Neuron (in vitro differentiated cells): ENCODE results near the gene C14orf132.

Source experiments
- H2AFZ ChIP-seq: one replicate; pipeline ENCODE4 v1.6.1; 2013; ENCODE audit warnings: low read depth, mild to moderate bottlenecking, inconsistent platforms, low read length, moderate library complexity
- H3K27me3 ChIP-seq: one replicate; pipeline ENCODE4 v1.6.1; 2013; ENCODE audit warnings: low read length; ENCODE audit not compliant: insufficient read depth
- H3K36me3 ChIP-seq: one replicate; pipeline ENCODE4 v1.6.1; 2013; ENCODE audit warnings: low read length; ENCODE audit not compliant: insufficient read depth
- H3K4me1 ChIP-seq: one replicate; pipeline ENCODE4 v1.6.1; 2013; ENCODE audit warnings: low read length; ENCODE audit not compliant: insufficient read depth
- H3K4me3 ChIP-seq: 2 replicates; pipeline ENCODE4 v1.5.1; 2013; ENCODE audit warnings: mild to moderate bottlenecking, low read length, moderate library complexity
- H3K9me3 ChIP-seq: one replicate; pipeline ENCODE4 v1.6.1; 2013; ENCODE audit warnings: low read length

C14orf132 gene

DNA sequence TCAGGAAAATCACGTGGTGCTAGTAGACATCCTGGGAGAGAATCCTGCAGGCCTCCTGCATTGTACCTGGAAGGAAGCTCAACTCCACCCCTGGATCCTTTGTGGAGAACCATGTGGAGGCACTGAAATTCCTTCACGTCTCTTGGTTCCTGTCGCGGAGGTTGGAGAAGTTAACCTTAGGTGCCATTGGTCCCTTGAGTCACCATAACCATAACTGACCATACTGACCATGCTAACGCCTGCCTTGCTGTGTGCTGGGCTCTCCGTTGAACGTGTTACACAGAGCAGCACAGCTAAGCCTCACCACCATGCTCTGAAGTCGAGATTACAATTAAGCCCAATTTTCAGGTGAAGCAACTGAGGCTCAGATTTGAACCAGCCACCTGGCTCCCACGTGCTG lies 18.6 kb downstream of the C14orf132 start:
- Histone ChIP-seq H3K4me3 (no peak overlapping the region), H3K36me3 (peaks cover 11% of the 10 kb centered on the region), H3K27me3 (no peaks in the 10 kb centered on the region), H3K9me3 (no peaks in the 10 kb centered on the region), H2AFZ (no peak overlapping the region), H3K4me1 (peaks cover 19% of the 10 kb centered on the region)

DNA sequence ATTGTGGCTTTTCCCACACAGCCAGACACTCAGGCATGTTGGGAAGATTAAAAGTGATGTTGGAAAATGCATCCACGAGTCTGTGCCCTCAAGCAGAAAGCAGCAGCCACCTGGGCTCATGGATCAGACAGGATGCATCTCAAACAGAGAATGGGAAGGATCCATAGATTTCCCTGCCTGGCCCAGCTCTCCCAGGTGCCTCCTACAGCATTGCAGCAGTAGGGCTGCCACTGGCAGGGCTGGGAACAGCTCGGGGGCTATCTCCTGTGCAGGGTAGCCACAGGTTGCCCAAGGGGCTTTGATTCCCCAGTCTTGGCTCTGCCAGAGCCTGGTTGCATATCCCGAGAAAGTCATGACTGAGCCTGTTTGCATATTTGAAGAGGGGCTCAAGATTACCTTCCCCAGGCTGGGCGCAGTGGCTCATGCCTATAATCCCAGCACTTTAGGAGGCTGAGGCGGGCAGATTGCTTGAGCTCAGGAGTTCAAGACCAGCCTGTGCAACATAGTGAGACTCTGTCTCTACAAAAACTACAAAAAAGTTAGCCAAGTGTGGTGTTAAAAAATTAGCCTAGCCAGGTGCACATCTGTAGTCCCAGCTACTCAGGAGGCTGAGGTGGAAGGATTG lies 19.5 kb downstream of the C14orf132 start:
- Histone ChIP-seq H3K27me3 (no peaks in the 10 kb centered on the region), H2AFZ (no peak overlapping the region), H3K36me3 (peaks cover 9% of the 10 kb centered on the region), H3K9me3 (no peaks in the 10 kb centered on the region), H3K4me1 (peaks cover 17% of the 10 kb centered on the region), H3K4me3 (no peak overlapping the region)

DNA sequence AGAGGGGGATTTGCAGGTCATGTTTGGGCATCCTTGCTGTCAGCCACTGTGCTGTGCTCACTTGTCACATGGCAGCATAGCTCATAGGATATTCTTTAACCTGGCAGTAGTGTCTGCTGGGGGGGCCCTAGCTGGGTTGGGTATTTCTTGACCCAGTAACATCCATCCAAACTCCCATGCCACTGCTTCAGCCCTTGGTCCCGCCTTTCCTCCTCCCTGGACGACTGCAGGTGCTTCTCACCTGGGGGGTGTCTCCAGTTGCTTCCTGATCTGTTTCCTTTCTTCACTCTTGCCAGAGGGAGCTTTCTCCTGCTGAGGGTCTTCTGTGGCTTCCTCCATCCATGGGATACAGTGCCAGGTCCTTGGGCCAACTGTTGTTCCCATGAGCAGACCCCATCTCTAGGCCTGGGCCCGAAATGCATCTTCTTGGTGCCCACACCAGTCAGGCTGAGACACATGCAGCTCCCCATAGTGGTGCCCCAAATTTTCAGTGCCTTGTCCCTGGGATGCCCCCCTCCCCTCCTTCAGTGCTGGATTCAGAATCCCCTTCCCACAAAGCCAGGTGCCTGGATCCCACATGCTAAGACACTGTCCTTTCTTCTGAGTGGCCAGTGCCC lies 20.5 kb downstream of the C14orf132 start:
- peaks cover 9% of the 10 kb centered on the region for H3K36me3 ChIP-seq

DNA sequence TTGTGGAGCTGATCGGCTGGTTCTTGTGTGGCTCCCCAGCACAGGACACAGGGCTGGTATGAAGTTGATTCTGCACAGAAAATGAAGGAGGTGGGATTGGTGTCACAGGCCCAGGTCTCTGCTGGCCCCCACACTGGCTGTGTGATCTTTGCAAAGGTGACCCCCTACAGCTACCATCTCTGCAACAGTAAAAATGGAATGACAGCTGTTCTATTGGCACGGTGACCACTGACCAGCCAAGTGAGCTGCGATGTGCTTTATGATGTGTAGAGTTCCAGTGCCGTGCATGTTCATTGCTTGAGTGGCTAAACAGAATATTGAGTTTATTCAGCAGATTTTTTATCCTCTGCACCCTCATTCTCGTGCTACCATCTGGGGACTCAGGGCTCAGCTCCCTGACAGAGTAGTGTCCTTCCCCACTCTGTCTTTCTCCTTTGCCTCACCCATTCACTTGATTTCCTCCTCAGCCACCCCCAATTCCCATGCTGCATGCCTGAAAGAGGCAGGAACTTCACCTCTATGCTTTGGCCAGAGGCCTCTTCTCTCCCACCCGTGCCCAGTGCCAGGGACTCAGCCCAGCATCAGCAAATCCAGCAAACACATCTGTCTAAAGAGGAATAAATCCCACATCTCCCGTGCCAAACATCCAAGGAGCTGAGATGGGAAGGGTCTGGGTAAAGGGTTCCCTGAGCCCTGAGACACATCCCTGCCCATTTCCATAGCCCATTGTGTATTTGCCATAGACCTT lies 21.2 kb downstream of the C14orf132 start:
- H2AFZ ChIP-seq: no peak overlapping the region
- no peaks in the 10 kb centered on the region for H3K9me3 ChIP-seq
- peaks cover 9% of the 10 kb centered on the region for H3K36me3 ChIP-seq
- H3K27me3 ChIP-seq: no peaks in the 10 kb centered on the region
- peaks cover 11% of the 10 kb centered on the region for H3K4me1 ChIP-seq
- no peak overlapping the region for H3K4me3 ChIP-seq

More for the DNA sequence above, 20.5 kb downstream of the C14orf132 start:
- Histone ChIP-seq H2AFZ (no peak overlapping the region), H3K9me3 (no peaks in the 10 kb centered on the region), H3K4me1 (peaks cover 16% of the 10 kb centered on the region), H3K4me3 (no peak overlapping the region), H3K27me3 (no peaks in the 10 kb centered on the region)

DNA sequence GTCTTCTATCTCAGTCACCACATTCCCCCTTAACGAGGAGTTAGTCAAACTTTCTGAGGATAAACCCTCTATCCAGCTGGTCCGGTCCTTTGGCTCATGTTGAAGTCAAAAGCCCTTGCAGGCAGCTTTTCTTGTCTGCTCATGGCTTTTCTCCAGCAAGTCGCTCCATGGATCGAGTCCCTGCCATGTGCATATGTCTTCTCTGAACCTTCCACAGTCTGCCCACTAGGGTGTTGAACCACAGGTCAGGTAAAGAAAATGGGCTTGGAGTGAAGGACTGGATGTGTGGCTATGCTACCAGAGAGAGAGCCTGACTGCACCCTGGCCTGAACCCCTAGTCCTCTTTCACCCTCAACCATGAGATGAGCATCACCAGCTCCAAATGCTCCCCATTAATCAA lies 22.8 kb downstream of the C14orf132 start:
- H2AFZ ChIP-seq: no peak overlapping the region
- H3K9me3 ChIP-seq: no peaks in the 10 kb centered on the region
- peaks cover 9% of the 10 kb centered on the region for H3K36me3 ChIP-seq
- no peaks in the 10 kb centered on the region for H3K27me3 ChIP-seq
- H3K4me3 ChIP-seq: no peak overlapping the region
- H3K4me1 ChIP-seq: peaks cover 7% of the 10 kb centered on the region

DNA sequence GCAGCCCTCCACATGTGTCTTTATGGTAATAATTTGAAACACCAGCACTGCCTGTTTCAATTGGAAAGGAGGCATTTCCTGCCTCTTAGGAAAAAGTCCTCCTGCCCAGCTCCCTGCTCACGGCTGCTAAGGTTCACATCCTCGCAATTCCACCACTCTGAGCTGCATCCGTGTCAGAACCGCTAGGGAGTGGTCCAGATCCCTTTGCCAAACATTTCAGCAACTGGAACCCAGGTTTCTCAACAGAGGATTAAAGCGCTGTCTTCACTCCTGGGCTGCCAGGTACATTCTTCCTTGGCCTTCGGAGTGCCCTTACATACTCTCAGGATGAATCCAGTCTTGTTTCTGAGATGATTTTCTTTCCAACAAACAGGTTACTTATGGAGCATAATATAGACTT lies 23.3 kb downstream of the C14orf132 start:
- peaks cover 7% of the 10 kb centered on the region for H3K4me1 ChIP-seq
- peaks cover 9% of the 10 kb centered on the region for H3K36me3 ChIP-seq
- no peak overlapping the region for H3K4me3 ChIP-seq
- no peaks in the 10 kb centered on the region for H3K9me3 ChIP-seq
- no peaks in the 10 kb centered on the region for H3K27me3 ChIP-seq
- no peak overlapping the region for H2AFZ ChIP-seq

DNA sequence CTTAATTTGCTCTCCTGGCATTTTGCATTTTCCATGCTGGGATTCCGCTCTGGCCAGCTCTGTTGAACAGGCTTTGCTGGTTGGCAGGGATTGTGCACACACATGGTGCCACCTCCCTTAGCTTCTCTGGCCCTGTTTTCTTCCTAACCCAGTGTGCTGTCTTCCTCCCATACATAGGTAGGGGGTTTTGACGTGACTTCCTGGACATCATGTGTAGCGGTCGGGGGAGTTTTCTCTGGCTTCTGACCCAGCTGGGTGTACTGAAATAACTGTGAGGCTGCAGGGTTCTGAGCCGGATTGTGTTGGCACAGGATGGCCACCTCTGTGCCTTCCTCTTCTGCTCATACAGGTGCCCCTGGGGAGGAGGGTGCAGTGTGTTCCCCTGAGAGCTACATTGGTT lies 25.7 kb downstream of the C14orf132 start:
- peaks cover 9% of the 10 kb centered on the region for H3K36me3 ChIP-seq

DNA sequence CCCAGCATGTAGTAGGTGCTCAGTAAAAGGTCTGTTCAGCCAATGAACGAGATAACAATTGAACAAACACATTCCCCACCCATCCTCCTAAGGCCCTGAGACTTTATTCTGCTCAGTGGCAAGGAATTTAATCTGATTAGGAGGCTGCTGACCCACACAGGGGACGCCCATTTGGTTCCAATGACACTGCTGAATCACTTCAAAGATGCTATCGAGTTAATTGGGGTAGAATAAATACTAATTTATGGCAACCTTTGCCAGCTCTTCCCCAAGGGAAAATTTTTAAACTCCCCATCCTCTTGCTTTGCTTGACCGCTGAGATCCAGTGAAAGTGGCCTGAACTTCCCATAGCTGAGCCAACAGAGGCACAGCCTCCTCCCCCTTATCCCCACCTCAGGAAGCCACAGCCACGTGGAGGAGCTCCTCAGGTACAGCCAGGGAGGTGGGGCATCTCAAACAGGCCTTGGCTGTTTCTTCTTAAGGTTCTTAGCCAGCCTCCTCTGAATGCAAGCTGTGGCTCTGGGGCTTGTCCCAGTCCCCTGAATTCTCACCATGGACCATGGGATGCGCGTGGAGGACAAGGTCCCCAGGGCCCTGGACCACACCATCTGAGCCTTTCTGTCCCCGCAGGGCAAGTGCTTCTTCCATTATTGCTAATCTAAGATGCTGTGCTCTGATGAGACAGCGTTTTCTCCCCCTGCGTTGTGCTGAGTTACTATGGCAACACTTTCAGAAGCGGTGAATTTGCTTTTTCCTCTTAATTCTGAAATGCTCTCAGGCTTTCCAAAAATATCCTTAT lies 26.7 kb downstream of the C14orf132 start:
- peaks cover 7% of the 10 kb centered on the region for H3K4me1 ChIP-seq
- H3K4me3 ChIP-seq: no peak overlapping the region

More for the DNA sequence above, 25.7 kb downstream of the C14orf132 start:
- Histone ChIP-seq H3K9me3 (no peaks in the 10 kb centered on the region), H3K4me1 (peaks cover 7% of the 10 kb centered on the region), H3K4me3 (no peak overlapping the region), H2AFZ (no peak overlapping the region), H3K27me3 (no peaks in the 10 kb centered on the region)

DNA sequence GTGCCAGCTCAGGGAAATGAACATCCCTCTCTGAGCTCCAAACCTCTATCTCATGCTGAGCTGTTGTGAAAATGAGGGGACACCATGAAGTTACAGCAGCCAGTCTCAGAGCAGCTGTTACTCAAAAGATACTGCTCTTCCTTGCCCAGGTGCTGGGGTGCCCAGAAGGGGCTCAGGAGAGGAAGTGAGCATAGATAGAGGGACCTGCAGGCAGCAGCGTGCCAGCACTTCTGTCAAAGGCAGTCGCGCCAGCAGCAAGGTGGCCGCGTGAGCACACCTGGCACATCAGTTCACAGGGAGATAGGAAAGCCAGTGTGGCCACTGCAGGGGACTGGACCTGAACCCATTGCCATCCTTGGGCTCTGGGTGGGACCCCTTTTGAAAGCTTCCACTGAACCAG lies 27.8 kb downstream of the C14orf132 start:
- Histone ChIP-seq H3K9me3 (no peaks in the 10 kb centered on the region), H3K4me1 (peaks cover 7% of the 10 kb centered on the region), H3K4me3 (no peak overlapping the region), H2AFZ (no peak overlapping the region), H3K36me3 (peaks cover 20% of the 10 kb centered on the region), H3K27me3 (no peaks in the 10 kb centered on the region)

More for the DNA sequence above, 26.7 kb downstream of the C14orf132 start:
- peaks cover 13% of the 10 kb centered on the region for H3K36me3 ChIP-seq
- no peaks in the 10 kb centered on the region for H3K27me3 ChIP-seq
- no peaks in the 10 kb centered on the region for H3K9me3 ChIP-seq
- no peak overlapping the region for H2AFZ ChIP-seq

DNA sequence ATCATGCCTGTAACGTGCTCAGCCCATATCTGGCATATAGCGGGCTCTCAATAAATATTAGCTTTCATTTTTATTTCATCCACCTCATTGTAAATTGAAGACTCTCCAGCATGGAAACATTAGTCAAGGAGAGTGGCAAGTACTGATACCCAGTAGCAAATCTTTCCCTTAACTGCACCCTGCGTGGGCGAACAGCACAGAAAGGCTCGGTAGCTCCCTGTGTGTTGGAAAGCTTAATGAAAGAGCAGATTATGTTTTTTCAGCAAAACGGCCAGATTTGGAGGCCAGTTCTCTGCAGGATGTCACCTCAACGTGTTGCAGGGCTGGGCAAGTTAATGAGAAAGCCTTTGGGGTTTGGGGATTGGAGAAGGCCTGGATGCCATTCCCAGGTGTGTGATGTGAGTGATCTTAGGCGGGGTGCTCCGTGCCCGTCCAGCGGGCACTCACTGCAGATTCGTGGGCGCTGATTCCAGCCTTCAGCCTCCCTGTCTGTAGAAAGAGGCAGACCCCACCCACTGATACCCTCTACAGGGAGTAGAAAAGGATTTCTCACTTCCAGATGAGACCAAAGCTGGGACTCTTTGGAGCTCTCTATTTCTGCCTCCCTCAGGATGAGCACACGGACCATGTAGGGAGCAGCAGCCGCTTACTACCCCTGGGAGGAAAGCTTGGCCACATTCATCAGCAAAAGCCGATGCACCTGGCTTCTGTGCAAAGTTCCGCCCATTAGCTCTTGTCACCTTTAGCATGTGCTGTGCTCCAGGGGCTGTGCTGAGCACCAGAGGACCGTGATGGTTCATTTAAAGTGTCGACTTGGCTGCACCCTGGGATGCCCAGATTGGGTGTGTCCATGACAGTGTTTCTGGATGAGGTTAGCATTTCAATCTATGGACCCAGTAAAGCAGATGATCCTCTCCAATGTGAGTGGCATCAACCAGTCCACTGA lies 29.1 kb downstream of the C14orf132 start:
- no peaks in the 10 kb centered on the region for H3K9me3 ChIP-seq
- peaks cover 20% of the 10 kb centered on the region for H3K36me3 ChIP-seq
- no peaks in the 10 kb centered on the region for H3K27me3 ChIP-seq
- no peak overlapping the region for H3K4me3 ChIP-seq
- no peak overlapping the region for H2AFZ ChIP-seq
- peaks cover 7% of the 10 kb centered on the region for H3K4me1 ChIP-seq

DNA sequence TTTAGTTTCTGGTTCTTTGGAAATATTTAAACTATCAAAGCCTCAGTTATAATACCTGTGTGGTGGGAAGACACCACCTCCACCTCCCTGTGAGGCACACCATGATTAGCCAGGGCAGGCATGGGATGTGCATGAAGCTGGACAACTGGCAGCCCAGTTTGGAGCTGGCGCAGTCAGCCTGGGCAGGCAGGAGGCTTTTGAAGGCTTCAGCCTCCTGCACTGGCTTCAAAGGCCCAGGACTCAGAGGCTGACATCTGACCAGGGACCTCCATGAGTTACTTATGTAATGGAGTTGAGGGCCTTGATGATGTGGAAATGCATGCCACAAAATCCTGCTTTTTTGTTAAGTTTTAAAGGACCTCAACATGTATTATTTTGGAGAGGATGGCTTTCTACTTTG lies 30.3 kb downstream of the C14orf132 start:
- Histone ChIP-seq H3K4me3 (no peak overlapping the region), H3K9me3 (no peaks in the 10 kb centered on the region), H3K27me3 (no peaks in the 10 kb centered on the region), H2AFZ (no peak overlapping the region), H3K4me1 (peaks cover 7% of the 10 kb centered on the region), H3K36me3 (peaks cover 23% of the 10 kb centered on the region)

DNA sequence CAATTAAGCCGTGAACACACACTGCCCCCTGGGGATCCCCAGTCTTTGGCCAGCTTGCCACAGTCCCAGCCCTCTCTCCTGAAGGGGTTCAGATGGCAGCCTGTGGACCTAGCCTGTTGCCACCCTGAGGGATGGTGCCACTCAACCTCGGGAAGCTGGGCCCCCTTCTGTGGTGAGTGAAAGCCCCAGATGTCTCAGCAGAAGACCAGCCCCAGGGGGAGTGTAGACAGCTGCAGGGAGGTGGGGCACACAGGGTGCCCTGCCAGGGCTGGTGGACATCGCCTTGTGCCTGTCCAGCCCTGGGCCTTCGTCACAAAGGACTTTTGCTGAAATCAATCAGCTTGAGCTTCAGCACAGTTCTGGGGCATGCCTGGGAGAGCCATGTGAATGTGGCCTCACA lies 32.4 kb downstream of the C14orf132 start:
- no peaks in the 10 kb centered on the region for H3K4me1 ChIP-seq
- no peaks in the 10 kb centered on the region for H3K27me3 ChIP-seq
- H3K4me3 ChIP-seq: no peak overlapping the region

More for the DNA sequence above, 32.4 kb downstream of the C14orf132 start:
- no peaks in the 10 kb centered on the region for H3K9me3 ChIP-seq
- H2AFZ ChIP-seq: no peak overlapping the region
- peaks cover 23% of the 10 kb centered on the region for H3K36me3 ChIP-seq
